Left hindlimb (tissue), 1 donor: Measurements from ENCODE around the gene MEIG1.
"Not testable (repeated sequence)": the region's sequence is repeated elsewhere in the genome, so short reads cannot be mapped to it uniquely, and the experiment has no call there.

ENCODE experiments used
- DNase-seq: peaks from one replicate; pipeline ENCODE4 v3.0.0-alpha.2; 2018

The MEIG1 gene

GRCh38 chr10:14958872-14959220, 342 bp upstream of the MEIG1 start:
- DNase-seq, result no peak

- DNase-seq, result no peak
Observed at GRCh38 chr10:14967897-14968296, 8.7 kb downstream of the MEIG1 start.

- DNase-seq, result no peak
Observed at GRCh38 chr10:14971867-14972448, 12.8 kb downstream of the MEIG1 start.

DNA sequence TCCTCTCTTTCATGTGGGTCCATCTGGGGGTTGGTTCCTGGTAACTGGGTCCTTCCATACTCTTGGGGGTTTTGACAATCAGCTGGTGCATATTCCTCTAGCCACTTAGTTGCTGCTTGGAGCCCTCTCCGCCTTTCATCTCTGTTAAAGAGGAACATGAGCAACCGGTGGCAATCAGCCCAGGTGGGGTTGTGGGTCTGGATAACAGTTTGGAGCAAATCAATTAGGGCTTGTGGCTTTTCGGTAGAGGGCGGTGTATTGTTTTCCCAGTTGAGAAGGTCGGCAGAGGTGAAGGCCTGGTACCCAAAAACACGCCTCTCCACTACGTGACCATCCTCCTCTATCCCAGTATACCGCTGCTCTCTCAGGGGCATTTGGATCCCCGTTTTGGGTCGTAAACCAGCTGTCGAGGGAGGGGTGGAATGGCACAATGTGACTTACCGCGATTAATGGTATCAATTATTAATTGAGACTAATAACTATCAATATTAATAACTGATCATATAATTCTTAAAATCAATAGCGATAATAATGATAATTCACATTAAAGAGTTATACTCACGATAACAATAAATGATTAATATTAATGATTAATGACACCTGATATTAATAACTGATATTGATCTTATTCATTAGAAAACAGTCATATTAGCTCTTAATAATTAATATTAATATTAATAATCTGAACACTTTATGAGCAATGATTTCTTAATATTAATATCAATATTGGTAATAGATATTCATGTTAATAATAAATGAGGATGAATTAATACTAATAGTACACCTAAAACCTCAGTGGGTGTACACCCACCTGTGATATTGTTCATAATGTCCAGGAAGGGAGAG, 15.2 kb downstream of the MEIG1 start:
- DNase-seq, result not testable (repeated sequence)

DNA sequence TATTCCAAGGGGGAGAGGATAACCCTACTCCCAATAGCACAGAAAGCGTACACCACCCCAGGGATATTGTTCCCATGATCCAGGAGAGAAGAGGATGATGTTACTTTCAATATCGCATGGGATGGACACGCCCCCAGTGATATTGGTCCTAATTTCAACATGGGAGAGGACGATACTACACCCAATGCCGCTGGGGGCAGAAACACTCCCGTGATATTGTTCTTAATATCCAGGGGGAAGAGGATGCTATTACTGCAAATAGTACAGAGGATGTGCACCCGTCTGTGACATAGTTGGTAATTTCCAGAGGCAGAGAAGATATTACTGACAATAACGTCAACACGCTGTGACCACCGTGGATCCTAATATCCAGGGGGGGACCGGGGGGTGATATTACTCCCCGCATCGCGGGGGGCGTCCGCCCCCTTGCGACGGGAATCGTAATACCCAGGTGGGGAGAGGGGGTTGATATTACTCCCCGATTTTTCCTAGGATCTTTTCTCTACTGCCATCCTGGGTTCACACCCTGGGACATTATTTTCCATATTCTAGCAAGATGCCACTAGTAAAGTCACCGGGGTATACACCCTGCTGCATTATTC, 16.6 kb downstream of the MEIG1 start:
- DNase-seq, result no peak

GRCh38 chr10:14982744-14983143, 23.6 kb downstream of the MEIG1 start:
- no peak for DNase-seq

DNA sequence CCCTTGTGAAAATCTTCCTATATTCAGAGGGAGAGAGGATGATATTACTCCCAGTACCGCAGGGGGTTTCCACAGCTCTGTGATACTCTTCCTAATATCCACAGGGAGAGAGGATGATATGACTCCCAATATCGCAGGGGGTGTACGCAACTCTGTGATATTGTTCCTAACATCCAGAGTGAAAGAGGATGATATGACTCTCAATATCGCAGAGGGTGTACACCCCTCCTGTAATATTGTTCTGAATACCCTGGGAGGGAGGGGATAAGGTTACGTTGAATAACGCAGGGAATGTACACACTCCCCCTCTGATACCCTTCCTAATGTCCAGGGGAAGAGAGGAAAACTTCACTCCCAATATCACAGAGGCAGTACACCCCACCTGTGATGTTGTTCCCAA, 30.4 kb downstream of the MEIG1 start:
- not testable (repeated sequence) for DNase-seq

GRCh38 chr10:14991035-14991749, 32.0 kb downstream of the MEIG1 start:
- not testable (repeated sequence) for DNase-seq

DNA sequence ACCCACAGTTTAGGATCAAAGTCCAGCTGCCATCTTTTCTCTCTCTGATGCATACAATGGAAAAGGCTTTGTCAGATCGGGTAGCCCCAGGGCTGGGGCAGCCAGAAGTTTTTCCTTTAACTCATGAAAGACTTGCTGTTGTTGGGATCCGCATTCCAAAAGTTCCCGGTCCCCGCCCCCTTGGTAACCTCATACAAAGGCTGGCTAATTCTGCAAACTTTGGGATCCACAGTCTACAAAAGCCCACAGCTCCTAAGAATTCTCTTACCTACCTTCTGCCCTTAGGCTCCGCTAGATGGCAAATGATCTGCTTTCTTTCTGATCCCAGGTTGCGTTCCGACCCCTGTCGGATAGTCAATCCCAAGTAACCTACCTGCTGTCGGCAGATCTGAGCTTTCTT, 33.1 kb downstream of the MEIG1 start:
- DNase-seq, result not testable (repeated sequence)

DNA sequence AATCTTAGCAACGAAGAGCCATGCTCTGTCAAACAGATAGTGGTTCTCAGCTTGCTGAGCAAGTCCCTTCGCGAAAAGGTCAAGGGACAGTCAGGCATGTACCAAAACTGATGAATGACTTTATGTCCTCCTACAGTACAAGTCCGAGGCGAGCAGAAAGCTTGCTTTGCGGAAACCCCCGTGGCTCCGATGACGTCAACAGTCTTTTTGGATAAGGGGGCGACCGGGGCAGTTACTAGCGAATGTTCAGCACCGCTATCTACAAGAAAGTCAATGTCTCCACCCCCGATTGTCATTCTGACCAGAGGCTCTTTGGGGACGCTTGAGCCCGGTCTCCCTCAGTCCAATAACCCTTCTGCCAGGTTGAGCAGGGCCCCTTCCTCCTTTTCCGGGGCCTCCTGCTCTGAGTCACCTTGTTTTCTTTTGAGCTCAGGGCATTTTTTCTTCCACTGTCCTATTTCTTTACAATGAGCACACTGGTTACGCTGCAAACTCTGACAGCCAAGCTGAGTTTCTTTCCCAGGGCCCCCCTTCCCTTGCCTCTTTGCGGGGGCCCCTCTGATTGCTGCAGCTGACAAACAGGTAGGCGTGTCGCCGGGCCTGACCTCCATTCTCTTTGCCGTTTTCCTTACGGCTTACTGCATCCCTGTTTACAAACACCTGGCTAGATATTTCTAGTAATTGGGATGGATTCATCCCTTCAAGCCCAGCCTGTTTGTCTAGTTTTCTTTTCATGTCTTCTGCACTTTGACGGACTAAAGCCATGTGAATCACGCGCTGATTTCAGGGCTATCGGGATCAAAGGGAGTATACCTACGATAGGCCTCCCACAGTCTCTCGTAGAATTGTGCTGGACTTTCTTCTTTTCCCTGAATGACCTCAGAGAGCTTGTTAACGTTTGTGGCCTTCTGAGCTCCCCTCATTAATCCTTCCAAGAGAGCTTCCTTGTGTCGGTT, 34.6 kb downstream of the MEIG1 start:
- DNase-seq, result not testable (repeated sequence)

DNA sequence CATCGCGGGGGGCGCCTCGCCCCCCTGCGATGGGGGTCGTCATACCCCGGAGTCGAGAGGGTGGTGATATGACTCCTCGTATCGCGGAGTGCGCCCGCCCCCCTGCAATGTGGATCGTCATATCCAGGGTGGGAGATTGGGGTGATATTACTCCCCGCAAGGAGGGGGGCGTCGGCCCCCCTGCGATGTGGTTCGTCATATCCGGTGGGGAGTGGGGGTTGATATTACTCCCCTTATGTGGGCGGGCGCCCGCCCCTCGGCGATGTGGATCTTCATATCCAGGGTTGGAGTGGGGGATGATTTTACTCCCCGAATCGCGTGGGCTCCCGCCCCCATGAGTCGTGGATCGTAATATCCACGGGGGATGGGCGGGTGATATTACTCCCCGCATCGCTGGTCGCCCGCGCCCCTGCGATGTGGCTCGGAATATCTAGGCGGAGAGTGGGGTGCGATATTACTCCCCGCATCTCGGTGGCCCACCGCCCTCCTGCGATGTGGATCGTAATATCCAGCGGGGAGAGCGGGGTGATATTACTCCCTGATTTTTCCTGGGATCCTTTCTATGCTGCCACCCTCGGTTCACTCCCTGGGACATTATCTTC, 36.9 kb downstream of the MEIG1 start:
- DNase-seq, result no peak

DNA sequence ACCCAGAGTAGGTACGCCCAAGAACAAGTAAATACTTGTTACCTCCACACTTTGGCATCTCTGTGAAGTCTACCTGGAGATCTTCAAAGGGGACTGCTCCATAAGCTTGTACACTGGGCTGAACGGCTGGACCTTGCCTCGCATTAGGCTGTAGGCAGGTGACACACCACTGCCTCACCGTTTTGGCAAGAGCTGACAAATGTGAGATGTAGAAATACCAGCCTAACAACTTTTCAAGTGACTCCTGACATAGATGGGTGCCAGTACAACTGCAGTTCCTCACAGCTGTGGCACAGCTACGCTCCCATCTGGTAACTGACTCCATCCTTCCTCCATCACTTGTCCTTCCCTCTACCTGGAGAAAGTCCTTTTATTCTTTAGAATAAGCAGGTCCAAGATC, 54.3 kb downstream of the MEIG1 start:
- not testable (repeated sequence) for DNase-seq

DNA sequence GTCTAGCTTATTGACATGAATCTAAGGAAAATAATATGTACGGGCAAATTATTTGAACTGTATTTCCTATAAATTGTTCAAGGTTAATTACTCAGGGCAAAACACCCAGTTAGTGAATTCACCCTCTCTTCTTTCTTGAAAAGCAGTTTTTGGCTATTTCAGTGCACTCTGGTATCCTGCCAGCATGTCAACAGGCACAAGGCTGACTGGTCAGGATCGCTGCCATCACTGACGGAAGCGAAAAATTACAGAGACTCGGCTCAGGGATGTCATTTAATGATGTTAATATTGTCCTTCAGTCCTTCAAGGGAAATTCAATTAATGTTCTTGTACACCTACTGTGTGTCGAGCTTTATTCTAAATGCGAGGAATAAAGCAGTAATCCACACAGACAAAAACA, 56.3 kb downstream of the MEIG1 start:
- DNase-seq, result no peak

GRCh38 chr10:15020966-15021365, 61.8 kb downstream of the MEIG1 start:
- not testable (repeated sequence) for DNase-seq
